Smooth muscle cell (in vitro differentiated cells): Measurements from ENCODE around the gene CDH5. TPM values are rescaled to one million over a fixed set of nuclear protein-coding genes. Genes with fewer than 3 reads are reported as not detected.
"Not testable (repeated sequence)": the region's sequence is repeated elsewhere in the genome, so short reads cannot be mapped to it uniquely, and the experiment has no call there.

Source experiments
- DNase-seq: peaks from one replicate; lab custom pipeline; 2025; ENCODE audit not compliant: unreplicated experiment; lab: John Stamatoyannopoulos, UW
- H2AFZ ChIP-seq: fragments of 200-600 bp; sonication (generic); 2 replicates; pipeline ENCODE4 v1.6.0; 2016; ENCODE audit warnings: antibody characterized with exemption, low read depth, mild to moderate bottlenecking
- H3F3A ChIP-seq: fragments of 200-600 bp; sonication (generic); 2 replicates; pipeline ENCODE4 v1.6.0; 2017; ENCODE audit warnings: antibody characterized with exemption, low read depth
- H3K27ac ChIP-seq: fragments of 200-600 bp; sonication (generic); 2 replicates; pipeline ENCODE4 v1.5.1; 2016; ENCODE audit warnings: low read depth, mild to moderate bottlenecking
- H3K27me3 ChIP-seq: fragments of 200-600 bp; sonication (generic); 2 replicates; pipeline ENCODE4 v1.6.1; 2016; ENCODE audit warnings: low read depth, mild to moderate bottlenecking
- H3K36me3 ChIP-seq: fragments of 200-600 bp; sonication (generic); 2 replicates; pipeline ENCODE4 v1.5.1; 2016; ENCODE audit warnings: low read depth
- H3K4me1 ChIP-seq: fragments of 200-600 bp; sonication (generic); 2 replicates; pipeline ENCODE4 v1.5.1; 2016; ENCODE audit warnings: low read depth
- H3K4me2 ChIP-seq: fragments of 200-600 bp; sonication (generic); 2 replicates; pipeline ENCODE4 v1.6.0; 2016; ENCODE audit warnings: mild to moderate bottlenecking
- H3K4me3 ChIP-seq: fragments of 200-600 bp; sonication (generic); 2 replicates; pipeline ENCODE4 v1.5.1; 2016; ENCODE audit warnings: mild to moderate bottlenecking
- H3K79me2 ChIP-seq: fragments of 200-600 bp; sonication (generic); 2 replicates; pipeline ENCODE4 v1.6.0; 2016; ENCODE audit warnings: low read depth, mild to moderate bottlenecking
- H3K9ac ChIP-seq: fragments of 200-600 bp; sonication (generic); 2 replicates; pipeline ENCODE4 v1.6.0; 2016; ENCODE audit warnings: low read depth
- H3K9me3 ChIP-seq: fragments of 200-600 bp; sonication (generic); replicated peaks from 2 replicates; pipeline ENCODE4 v1.5.1; 2016; ENCODE audit warnings: low read depth
- H4K20me1 ChIP-seq: fragments of 200-600 bp; sonication (generic); 2 replicates; pipeline ENCODE4 v1.6.0; 2016; ENCODE audit warnings: low read depth
- CTCF ChIP-seq: fragments of 200-600 bp; sonication (generic); IDR thresholded peaks from 2 replicates; pipeline ENCODE4 v1.5.1; 2017; ENCODE audit warnings: borderline replicate concordance, mild to moderate bottlenecking, antibody characterized with exemption; ENCODE audit not compliant: insufficient read depth, poor library complexity, severe bottlenecking
- WGBS: methylation state at CpG from one replicate; pipeline ENCODE4 v1.1.7; 2016; ENCODE audit warnings: low lambda C conversion rate; 5-methylcytosine and 5-hydroxymethylcytosine counted together
- polyA plus RNA-seq: library from polyadenylated mRNA; unstranded; fragments of >200 nt; fragmentation: Nextera tagmentation; extraction: Ambion mirVana; gene quantifications from 2 replicates; pipeline ENCODE4 v1.2.1, GENCODE V29; 2016
- total RNA-seq: library from RNA; depleted of rRNA; stranded (reverse); fragments of >200 nt; gene quantifications from 2 replicates; pipeline ENCODE4 v1.2.3, GENCODE V29; 2014

CDH5 gene
- total and polyA plus RNA-seq, 2 experiments from 2014 or later: not detected

GRCh38 chr16:66444049-66444481 is 77.6 kb downstream of the CDH5 start:
- no peak for DNase-seq
- Histone ChIP-seq H3K27ac (no peak overlapping the region), H3F3A (no peaks in the 10 kb centered on the region), H3K4me2 (no peak overlapping the region), H3K79me2 (no peaks in the 10 kb centered on the region), H3K36me3 (no peaks in the 10 kb centered on the region), H3K9ac (no peak overlapping the region), H3K4me1 (no peaks in the 10 kb centered on the region), H4K20me1 (no peaks in the 10 kb centered on the region), H3K4me3 (no peak overlapping the region), H3K27me3 (peaks cover 15% of the 10 kb centered on the region), H3K9me3 (no peaks in the 10 kb centered on the region), H2AFZ (no peak overlapping the region)
- no peak for TF ChIP-seq CTCF
- WGBS: 69% methylated on average over 3 of the region's 3 CpGs

GRCh38 chr16:66446737-66447136 is 80.2 kb downstream of the CDH5 start:
- H3K27me3 ChIP-seq: peaks cover 10% of the 10 kb centered on the region

GRCh38 chr16:66447491-66447890 is 81.0 kb downstream of the CDH5 start:
- TF ChIP-seq CTCF: no peak
- no peaks in the 10 kb centered on the region for H3F3A ChIP-seq
- no peak overlapping the region for H3K27ac ChIP-seq
- H3K27me3 ChIP-seq: peaks cover 8% of the 10 kb centered on the region
- no peak overlapping the region for H3K4me2 ChIP-seq
- no peak overlapping the region for H3K4me3 ChIP-seq
- no peak overlapping the region for H3K9ac ChIP-seq
- no peak for DNase-seq
- H2AFZ ChIP-seq: no peak overlapping the region
- no peaks in the 10 kb centered on the region for H3K79me2 ChIP-seq
- no peaks in the 10 kb centered on the region for H3K9me3 ChIP-seq
- H3K36me3 ChIP-seq: no peaks in the 10 kb centered on the region
- H3K4me1 ChIP-seq: no peaks in the 10 kb centered on the region
- no peaks in the 10 kb centered on the region for H4K20me1 ChIP-seq

More at GRCh38 chr16:66446737-66447136, 80.2 kb downstream of the CDH5 start:
- Histone ChIP-seq H3K4me3 (no peak overlapping the region), H3K27ac (no peak overlapping the region), H3K4me2 (no peak overlapping the region), H3K4me1 (no peaks in the 10 kb centered on the region), H3K9me3 (no peaks in the 10 kb centered on the region), H4K20me1 (no peaks in the 10 kb centered on the region), H3K36me3 (no peaks in the 10 kb centered on the region), H2AFZ (no peak overlapping the region), H3K9ac (no peak overlapping the region), H3F3A (no peaks in the 10 kb centered on the region), H3K79me2 (no peaks in the 10 kb centered on the region)
- WGBS: 88% methylated on average over 1 of the region's 1 CpG
- no peak for DNase-seq
- no peak for TF ChIP-seq CTCF

- Histone ChIP-seq H3K79me2 (no peaks in the 10 kb centered on the region), H4K20me1 (no peaks in the 10 kb centered on the region), H3K9me3 (no peaks in the 10 kb centered on the region), H3K4me2 (no peak overlapping the region), H3K9ac (no peak overlapping the region), H2AFZ (no peak overlapping the region), H3K27me3 (peaks cover 8% of the 10 kb centered on the region), H3K36me3 (no peaks in the 10 kb centered on the region), H3K4me3 (no peak overlapping the region), H3K4me1 (no peaks in the 10 kb centered on the region), H3F3A (no peaks in the 10 kb centered on the region), H3K27ac (no peak overlapping the region)
- 91% methylated on average over 3 of the region's 3 CpGs for WGBS
- no peak for TF ChIP-seq CTCF
- DNase-seq: no peak
Observed at GRCh38 chr16:66451548-66451947, 85.1 kb downstream of the CDH5 start.

- WGBS: 90% methylated on average over 1 of the region's 1 CpG
- H3K36me3 ChIP-seq, H3K4me1 ChIP-seq: not testable (repeated sequence)
Observed at GRCh38 chr16:66453230-66453629, 86.7 kb downstream of the CDH5 start.

More at GRCh38 chr16:66453230-66453629, 86.7 kb downstream of the CDH5 start:
- DNase-seq, H3K9me3 ChIP-seq, H4K20me1 ChIP-seq, H3K4me2 ChIP-seq, H3K27me3 ChIP-seq, H3K27ac ChIP-seq, H3K4me3 ChIP-seq, H2AFZ ChIP-seq, H3F3A ChIP-seq, H3K79me2 ChIP-seq, H3K9ac ChIP-seq: not testable (repeated sequence)
